Peyer's patch (tissue), 4 donors: ENCODE data around the gene SNX10.

Experiments
- CTCF ChIP-seq, 6 experiments: fragments of 450-650 bp in 4 of 6; fragments of 200-600 bp in 2 of 6; sonication (generic) in 1 of 6; IDR thresholded peaks; one replicate each; pipeline ENCODE4 v1.5.1; 2017 to 2019; ENCODE audit warnings: antibody characterized with exemption in 6 of 6, mild to moderate bottlenecking in 3 of 6, moderate library complexity in 1 of 6
- POLR2A ChIP-seq, 2 donors: fragments of 450-650 bp; IDR thresholded peaks; one replicate each; pipeline ENCODE4 v1.5.1; 2017; ENCODE audit warnings: antibody characterized with exemption in 2 of 2, mild to moderate bottlenecking in 2 of 2, moderate library complexity in 2 of 2

DNA sequence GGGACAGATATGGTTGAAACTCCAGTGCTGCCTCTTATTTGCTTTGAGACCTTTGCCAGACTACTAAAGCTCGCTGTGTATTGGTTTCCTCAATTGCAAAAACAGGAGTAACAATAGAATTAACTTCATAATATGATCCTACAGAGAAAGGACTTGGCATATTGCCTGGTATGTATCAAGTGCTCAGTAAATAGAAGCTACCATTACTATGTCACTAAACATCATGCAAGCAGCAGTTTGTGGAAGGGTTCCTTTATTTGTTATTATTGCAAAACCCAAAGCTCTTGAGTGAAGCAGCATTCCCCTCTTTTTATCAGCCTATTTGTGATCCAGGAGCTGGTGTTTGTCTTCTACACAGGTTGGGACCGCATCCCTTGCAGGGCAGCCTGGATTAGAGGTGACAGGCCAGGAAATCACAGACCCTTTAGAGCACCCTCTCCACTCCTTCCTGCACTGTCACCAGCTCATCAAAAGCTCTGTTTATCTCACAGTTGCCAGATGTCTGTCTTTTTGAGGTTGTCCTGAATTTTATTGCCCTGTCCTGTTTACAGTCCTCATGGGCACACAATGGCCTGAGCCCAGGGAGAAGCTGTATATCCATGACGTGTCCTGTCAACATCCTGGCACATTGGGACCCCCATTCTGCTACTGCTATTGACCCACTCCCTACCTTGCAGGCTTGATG lies 121.5 kb downstream of the SNX10 start:
- TF ChIP-seq CTCF (IDR thresholded peaks at IDR 0.05): no peak
- TF ChIP-seq POLR2A (IDR thresholded peaks at IDR 0.05): no peak
